ENCODE measurements around the gene DGKD. TPM values are rescaled to one million over a fixed set of nuclear protein-coding genes. Genes with fewer than 3 reads are reported as not detected.

The DGKD gene
- total and polyA plus RNA-seq, 10 of the 15 experiments (the other 5 are each of a cell fraction or from before 2014, with no cell fraction given), result 2.7 to 81.9 (median 27.0) TPM

DNA sequence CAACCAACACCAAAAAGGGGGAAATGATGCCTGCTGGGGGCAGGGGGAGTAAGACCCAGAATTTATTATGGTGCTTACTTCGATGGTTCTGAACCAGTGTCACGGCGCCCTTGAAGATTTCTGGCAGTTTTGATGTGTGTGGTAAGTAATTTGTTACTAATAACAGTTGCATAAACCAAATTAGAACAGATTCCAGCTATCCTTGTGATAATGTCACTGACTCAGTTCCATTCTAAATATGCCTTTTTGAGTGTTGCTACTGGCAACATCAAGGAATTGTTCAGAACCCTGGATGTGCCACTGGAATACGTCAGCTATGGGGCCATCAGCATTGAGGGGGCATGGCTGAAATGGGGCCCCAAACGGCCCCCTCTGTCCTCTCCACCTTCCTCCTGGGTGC is 35.0 kb upstream of the DGKD start:
- ChIA-PET POLR2A (no interaction called here), SMC1A (ENCODE audit: uncharacterized antibody, unreplicated experiment) (no interaction called here), CTCF (no interaction called here), RAD21 (ENCODE audit: unreplicated experiment) (no interaction called here)
- H3K36me3 ChIP-seq (ENCODE audit: control insufficient read depth in 2 of 2, insufficient read depth in 2 of 2, low read length in 1 of 2), result no peaks in the 10 kb centered on the region
- H3K9me3 ChIP-seq (replicated peaks; ENCODE audit: control insufficient read depth, insufficient read depth, low read length), result no peaks in the 10 kb centered on the region
- H3K4me1 ChIP-seq (ENCODE audit: control insufficient read depth, insufficient read depth, low read length), result 0 out of 2 replicates have a peak, but pooled peaks cover 5% of the 10 kb centered on the region
- in situ Hi-C loops (cut with MboI) (no loop called here), intact Hi-C loops (cut with micrococcal nuclease; ENCODE audit: unreplicated experiment) (loop anchor here (10.0 kb wide), 1 partner anchor 126 kb away; no protein-coding TSS in a partner anchor)
- H3K27me3 ChIP-seq (replicated peaks in 1 of 2; ENCODE audit: control insufficient read depth in 2 of 2, insufficient read depth in 2 of 2, low read length in 1 of 2), result 0 out of 4 replicates have a peak, but pooled peaks cover 0 to 2% of the 10 kb centered on the region in 2 experiments
- no peaks in the 10 kb centered on the region for H4K20me1 ChIP-seq (ENCODE audit: control insufficient read depth, insufficient read depth)
- no peak overlapping the region for H3K4me2 ChIP-seq (ENCODE audit: control insufficient read depth, insufficient read depth)
- ATAC-seq (no peak), DNase-seq (ENCODE audit: low read depth, low spot score) (no peak), FAIRE-seq (no peak)
- BruUV-seq (replicated peaks), result no TSS peak
- 26% methylated on average over 5 of the region's 5 CpGs for WGBS (ENCODE audit: insufficient coverage, insufficient replicate concordance, low lambda C conversion rate, missing lambda C conversion rate)
- H2AFZ ChIP-seq (ENCODE audit: control insufficient read depth, low read depth, low read length), result no peak overlapping the region
- no peaks in the 10 kb centered on the region for H3K79me2 ChIP-seq (ENCODE audit: control insufficient read depth, insufficient read depth, low read length)
- H3K4me3 ChIP-seq, result no peak overlapping the region
- TF ChIP-seq RAD21 (IDR thresholded peaks at IDR 0.05; ENCODE audit: insufficient read depth, low read depth, low read length) (no peak), SREBF1 (IDR thresholded peaks at IDR 0.05; ENCODE audit: low read length) (no peak), ZNF274 (IDR thresholded peaks at IDR 0.05; ENCODE audit: insufficient read depth, insufficient read length) (no peak), RAD51 (IDR thresholded peaks at IDR 0.05) (no peak), IKZF2 (IDR thresholded peaks at IDR 0.05) (no peak), SREBF2 (IDR thresholded peaks at IDR 0.05; ENCODE audit: low read length) (no peak), PML (IDR thresholded peaks at IDR 0.05; ENCODE audit: low read length) (no peak)
- TF ChIP-seq, protein P1, sequence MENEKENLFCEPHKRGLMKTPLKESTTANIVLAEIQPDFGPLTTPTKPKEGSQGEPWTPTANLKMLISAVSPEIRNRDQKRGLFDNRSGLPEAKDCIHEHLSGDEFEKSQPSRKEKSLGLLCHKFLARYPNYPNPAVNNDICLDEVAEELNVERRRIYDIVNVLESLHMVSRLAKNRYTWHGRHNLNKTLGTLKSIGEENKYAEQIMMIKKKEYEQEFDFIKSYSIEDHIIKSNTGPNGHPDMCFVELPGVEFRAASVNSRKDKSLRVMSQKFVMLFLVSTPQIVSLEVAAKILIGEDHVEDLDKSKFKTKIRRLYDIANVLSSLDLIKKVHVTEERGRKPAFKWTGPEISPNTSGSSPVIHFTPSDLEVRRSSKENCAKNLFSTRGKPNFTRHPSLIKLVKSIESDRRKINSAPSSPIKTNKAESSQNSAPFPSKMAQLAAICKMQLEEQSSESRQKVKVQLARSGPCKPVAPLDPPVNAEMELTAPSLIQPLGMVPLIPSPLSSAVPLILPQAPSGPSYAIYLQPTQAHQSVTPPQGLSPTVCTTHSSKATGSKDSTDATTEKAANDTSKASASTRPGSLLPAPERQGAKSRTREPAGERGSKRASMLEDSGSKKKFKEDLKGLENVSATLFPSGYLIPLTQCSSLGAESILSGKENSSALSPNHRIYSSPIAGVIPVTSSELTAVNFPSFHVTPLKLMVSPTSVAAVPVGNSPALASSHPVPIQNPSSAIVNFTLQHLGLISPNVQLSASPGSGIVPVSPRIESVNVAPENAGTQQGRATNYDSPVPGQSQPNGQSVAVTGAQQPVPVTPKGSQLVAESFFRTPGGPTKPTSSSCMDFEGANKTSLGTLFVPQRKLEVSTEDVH (IDR thresholded peaks at IDR 0.05; ENCODE audit: low read depth, partially characterized antibody), result no peak
- TF ChIP-seq, protein P2, sequence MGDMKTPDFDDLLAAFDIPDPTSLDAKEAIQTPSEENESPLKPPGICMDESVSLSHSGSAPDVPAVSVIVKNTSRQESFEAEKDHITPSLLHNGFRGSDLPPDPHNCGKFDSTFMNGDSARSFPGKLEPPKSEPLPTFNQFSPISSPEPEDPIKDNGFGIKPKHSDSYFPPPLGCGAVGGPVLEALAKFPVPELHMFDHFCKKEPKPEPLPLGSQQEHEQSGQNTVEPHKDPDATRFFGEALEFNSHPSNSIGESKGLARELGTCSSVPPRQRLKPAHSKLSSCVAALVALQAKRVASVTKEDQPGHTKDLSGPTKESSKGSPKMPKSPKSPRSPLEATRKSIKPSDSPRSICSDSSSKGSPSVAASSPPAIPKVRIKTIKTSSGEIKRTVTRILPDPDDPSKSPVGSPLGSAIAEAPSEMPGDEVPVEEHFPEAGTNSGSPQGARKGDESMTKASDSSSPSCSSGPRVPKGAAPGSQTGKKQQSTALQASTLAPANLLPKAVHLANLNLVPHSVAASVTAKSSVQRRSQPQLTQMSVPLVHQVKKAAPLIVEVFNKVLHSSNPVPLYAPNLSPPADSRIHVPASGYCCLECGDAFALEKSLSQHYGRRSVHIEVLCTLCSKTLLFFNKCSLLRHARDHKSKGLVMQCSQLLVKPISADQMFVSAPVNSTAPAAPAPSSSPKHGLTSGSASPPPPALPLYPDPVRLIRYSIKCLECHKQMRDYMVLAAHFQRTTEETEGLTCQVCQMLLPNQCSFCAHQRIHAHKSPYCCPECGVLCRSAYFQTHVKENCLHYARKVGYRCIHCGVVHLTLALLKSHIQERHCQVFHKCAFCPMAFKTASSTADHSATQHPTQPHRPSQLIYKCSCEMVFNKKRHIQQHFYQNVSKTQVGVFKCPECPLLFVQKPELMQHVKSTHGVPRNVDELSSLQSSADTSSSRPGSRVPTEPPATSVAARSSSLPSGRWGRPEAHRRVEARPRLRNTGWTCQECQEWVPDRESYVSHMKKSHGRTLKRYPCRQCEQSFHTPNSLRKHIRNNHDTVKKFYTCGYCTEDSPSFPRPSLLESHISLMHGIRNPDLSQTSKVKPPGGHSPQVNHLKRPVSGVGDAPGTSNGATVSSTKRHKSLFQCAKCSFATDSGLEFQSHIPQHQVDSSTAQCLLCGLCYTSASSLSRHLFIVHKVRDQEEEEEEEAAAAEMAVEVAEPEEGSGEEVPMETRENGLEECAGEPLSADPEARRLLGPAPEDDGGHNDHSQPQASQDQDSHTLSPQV (IDR thresholded peaks at IDR 0.05), result no peak
- TF ChIP-seq, protein P3, sequence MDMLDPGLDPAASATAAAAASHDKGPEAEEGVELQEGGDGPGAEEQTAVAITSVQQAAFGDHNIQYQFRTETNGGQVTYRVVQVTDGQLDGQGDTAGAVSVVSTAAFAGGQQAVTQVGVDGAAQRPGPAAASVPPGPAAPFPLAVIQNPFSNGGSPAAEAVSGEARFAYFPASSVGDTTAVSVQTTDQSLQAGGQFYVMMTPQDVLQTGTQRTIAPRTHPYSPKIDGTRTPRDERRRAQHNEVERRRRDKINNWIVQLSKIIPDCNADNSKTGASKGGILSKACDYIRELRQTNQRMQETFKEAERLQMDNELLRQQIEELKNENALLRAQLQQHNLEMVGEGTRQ (IDR thresholded peaks at IDR 0.05; ENCODE audit: borderline replicate concordance, low read depth, low read length), result no peak
- TF ChIP-seq, protein P4, sequence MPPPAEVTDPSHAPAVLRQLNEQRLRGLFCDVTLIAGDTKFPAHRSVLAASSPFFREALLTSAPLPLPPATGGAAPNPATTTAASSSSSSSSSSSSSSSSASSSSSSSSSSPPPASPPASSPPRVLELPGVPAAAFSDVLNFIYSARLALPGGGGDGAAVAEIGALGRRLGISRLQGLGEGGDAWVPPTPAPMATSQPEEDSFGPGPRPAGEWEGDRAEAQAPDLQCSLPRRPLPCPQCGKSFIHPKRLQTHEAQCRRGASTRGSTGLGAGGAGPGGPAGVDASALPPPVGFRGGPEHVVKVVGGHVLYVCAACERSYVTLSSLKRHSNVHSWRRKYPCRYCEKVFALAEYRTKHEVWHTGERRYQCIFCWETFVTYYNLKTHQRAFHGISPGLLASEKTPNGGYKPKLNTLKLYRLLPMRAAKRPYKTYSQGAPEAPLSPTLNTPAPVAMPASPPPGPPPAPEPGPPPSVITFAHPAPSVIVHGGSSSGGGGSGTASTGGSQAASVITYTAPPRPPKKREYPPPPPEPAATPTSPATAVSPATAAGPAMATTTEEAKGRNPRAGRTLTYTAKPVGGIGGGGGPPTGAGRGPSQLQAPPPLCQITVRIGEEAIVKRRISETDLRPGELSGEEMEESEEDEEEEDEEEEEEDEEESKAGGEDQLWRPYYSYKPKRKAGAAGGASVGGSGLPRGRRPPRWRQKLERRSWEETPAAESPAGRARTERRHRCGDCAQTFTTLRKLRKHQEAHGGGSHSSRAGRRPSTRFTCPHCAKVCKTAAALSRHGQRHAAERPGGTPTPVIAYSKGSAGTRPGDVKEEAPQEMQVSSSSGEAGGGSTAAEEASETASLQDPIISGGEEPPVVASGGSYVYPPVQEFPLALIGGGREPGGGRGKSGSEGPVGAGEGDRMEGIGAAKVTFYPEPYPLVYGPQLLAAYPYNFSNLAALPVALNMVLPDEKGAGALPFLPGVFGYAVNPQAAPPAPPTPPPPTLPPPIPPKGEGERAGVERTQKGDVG (CRISPR knock-in tag; IDR thresholded peaks at IDR 0.05), result no peak
- H3K9ac ChIP-seq (ENCODE audit: control insufficient read depth, insufficient read depth, low read length), result no peak overlapping the region
- no peak overlapping the region for H3K27ac ChIP-seq (ENCODE audit: control insufficient read depth, insufficient read depth)
